ENCODE data around the gene GMDS.

GMDS gene

DNA sequence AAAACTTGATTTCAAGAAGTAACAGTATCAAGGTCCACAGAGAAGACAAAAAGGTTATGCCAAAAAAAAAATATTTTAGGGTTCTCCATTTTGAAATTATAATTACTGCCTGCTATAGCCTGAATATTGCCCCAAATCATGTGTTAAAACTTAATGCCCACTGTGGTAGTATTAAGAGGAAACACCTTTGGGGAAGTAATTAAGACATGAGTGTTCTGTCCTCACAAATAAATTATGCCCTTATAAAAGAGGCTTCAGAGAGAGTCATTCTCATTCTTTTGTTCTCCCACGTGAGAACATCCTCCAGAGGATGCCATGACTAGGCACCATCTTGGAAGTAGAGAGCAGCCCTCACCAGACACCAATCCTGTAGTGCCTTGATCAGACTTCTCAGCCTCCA, 66.2 kb downstream of the GMDS start:
- no peak for DNase-seq (ENCODE audit: low read depth, low spot score)

DNA sequence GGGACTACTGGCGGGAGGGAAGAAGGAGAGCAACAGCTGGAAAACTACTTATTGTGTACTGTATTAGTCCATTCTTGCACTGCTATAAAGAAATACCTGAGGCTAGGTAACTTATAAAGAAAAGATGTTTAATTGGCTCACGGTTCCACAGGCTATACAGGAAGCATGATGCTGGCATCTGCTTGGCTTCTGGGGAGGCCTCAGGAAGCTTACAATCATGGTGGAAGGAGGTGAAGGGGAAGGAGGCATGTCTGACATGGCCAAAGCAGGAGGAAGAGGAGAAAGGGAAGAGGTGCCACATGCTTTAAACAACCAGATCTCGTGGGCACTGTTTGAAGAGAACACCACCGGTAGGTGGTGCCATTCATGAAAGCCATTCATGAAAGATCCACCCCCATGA, 67.3 kb downstream of the GMDS start:
- DNase-seq (ENCODE audit: low read depth, low spot score), result no peak

DNA sequence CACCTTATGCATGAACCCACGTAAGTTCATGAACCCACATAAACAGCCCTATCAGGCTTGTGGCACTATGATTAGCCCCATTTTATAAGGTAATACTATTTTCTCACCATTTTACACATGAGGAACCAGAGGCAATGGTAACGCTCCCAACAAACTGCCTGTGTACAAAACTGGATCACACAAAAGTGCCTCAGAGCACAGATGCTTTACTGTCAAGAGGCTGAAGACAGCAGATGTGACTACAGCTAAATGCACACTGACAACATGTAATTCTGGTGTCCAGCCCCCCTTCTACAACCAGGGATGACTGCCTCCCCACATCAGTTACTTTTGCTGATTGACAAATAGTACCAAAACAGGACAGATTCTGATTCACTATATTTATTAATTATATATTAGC, 69.6 kb downstream of the GMDS start:
- DNase-seq (ENCODE audit: low read depth, low spot score), result no peak

DNA sequence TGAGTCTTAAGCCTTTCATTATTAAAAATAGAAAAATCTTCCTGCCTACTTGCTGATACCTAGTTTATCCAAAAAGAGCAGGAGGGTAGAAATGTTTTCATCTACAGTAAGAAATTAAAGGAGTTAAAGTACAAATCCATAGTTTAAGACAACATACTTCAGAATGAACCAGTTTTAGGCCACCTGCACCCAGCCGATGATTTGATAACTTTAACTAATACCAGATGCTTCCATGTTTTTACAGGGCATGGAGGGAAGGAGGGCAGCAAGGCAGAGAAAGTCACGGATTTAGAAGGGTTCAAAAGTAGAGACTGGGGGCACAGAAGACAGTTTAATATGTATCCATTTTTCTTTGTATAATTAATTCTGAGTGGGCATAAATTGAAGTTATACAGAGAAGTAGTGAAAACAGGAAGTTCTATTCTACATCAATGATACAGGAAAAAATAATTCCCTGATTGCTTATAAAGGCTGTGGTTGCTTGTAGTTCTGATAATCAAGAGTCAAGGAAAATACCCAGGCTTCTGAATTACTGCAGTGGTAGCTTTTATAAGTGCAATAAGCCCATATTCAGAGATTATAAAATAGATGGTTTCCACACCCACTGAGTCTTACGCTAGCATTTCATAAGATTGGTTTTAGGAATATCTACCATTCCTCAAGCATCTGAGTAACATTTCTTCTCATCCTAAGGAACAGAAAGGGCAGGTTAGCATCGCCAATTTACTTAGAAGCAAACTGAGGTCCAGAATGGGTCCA, 72.0 kb downstream of the GMDS start:
- no peak for DNase-seq (ENCODE audit: low read depth, low spot score)

DNA sequence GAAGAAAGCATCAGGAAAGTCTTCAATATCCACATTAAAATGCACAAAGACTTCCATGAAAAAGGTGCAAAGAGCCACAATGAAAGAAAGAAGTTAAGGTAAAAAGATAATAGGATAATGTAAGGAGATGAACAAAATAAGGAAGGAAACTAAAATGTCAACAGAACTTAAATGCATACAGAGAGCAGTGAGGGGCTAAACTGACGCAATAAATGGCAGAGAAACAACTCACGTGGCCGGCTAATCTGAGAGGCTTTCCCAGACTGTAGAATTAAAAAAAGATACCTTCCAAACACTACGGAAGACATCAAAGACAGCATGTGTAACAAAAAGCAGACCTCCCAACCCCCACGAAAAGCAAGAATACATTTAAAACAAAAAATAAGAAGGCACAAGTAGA, 73.7 kb downstream of the GMDS start:
- DNase-seq (ENCODE audit: low read depth, low spot score), result no peak

DNA sequence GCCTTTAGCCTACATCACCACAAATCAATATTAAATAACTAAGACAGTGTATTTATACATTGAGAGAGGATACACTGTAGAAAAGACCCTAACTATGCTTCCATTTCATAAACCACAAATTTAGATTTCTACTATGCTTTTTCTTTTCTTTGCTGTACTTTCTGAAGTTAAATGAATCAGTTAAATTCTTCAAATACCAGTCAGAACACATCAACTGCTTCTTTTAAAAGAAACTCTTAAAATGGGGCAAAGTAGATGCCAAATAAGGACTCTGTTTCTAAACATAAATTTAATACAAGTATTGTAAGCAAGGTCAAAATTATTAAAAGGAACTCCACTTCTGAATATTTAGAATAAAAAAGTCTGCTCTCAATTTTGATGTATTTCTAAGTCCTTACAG, 76.9 kb downstream of the GMDS start:
- DNase-seq (ENCODE audit: low read depth, low spot score), result peak; percentile 37

DNA sequence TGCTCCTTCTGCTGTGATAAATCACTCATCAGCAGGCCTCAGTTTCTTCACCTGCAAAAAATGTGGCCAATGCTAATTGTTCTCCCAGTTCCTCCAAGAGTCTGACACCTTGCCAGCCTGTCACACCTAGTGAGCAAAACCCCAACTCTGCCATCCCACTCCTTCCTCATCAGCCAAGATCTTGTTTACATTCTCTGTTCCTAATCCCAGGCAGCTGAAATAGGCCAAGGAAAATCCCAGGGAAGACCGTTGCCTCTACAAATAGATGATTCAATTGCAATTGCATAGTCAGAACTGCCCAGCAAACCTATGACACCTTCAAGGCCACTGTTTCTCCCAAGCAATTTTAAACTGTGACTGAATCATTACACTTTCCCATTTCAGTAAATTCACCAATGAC, 78.7 kb downstream of the GMDS start:
- peak; percentile 17 for DNase-seq (ENCODE audit: low read depth, low spot score)

DNA sequence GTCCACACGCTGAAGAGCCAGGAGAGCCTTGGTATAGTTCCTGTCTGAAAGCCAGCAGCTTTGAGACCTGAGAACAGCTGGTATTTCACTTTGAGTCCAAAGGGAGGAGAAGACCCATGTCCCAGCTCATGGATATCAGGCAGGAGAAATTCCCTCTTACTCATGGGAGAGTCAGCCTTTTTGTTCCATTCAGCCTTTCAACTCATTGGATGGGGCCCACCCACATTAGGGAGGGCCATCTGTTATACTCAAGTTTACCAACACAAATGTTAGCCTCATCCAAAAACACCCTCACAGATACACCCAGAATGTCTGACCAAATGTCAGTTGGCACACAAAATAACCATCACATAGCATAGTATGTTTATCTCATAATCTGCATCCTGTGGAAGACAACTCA, 80.1 kb downstream of the GMDS start:
- DNase-seq (ENCODE audit: low read depth, low spot score), result no peak

DNA sequence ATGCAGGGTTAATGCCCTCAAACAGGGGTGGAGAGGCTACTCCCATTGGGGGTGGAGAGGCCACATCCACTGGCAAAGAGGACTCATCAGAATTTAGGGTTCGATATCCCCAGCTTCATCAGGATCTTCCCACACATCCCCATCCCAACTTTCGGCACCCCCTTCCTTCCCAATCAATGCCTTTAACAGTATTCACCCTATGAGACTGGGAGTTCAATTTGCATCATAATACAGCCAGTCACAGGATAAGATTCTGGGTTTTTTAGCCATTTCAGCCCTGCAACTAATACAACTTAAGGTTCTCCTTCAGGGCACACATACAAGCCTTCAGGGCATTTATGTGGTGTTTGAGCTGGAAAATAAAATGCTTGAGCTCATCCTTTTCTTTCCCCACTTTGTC, 80.9 kb downstream of the GMDS start:
- no peak for DNase-seq (ENCODE audit: low read depth, low spot score)

DNA sequence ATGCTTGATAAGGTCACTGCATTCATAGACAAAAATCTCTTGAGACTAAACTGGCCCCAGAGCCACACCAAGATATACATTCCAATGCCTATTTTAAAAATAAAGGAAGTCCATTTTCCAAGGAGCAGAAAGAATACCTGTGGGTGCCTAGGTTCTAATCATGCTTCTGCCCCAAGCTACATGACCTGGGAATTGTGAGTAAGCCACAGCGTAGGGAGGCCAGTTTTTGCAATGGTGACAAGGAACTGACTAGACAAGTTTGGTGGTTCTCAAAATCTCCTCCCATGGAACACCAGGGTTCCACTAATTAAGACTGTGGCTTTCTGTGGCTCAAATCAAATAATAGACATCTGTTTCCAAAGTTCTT, 83.3 kb downstream of the GMDS start:
- DNase-seq (ENCODE audit: low read depth, low spot score), result peak; percentile 17

DNA sequence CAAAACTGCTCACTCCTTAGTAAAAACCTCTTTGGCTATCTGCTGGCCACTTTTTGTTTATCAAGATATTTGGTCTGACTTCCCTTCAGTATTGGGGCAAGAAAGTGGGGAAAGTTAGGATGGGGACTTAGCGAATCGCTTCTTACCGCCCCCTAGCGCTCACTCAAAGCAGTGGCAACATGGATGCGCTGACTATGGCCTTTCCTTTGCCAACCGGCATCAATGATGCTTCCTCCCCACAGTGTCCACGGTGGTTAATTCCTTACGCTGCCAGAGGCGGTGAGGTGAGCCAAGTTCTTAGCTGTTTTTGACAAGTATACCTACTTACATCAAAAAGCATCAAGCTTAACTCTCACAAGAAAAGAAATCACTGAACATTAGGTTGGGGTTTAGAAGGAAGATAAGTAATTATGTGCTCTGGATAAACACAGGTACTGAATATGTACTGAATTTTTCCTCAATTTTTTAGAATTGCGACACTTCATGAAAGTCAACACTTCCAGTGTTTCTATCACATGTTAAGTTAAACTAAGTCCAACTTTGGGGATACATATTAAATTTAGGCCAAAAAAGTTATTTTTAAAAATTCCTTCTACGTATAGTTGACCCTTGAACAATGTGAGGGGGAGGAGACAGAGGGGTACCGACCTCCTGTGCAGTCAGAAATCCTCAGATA, 86.7 kb downstream of the GMDS start:
- DNase-seq (ENCODE audit: low read depth, low spot score), result peak; percentile 42

DNA sequence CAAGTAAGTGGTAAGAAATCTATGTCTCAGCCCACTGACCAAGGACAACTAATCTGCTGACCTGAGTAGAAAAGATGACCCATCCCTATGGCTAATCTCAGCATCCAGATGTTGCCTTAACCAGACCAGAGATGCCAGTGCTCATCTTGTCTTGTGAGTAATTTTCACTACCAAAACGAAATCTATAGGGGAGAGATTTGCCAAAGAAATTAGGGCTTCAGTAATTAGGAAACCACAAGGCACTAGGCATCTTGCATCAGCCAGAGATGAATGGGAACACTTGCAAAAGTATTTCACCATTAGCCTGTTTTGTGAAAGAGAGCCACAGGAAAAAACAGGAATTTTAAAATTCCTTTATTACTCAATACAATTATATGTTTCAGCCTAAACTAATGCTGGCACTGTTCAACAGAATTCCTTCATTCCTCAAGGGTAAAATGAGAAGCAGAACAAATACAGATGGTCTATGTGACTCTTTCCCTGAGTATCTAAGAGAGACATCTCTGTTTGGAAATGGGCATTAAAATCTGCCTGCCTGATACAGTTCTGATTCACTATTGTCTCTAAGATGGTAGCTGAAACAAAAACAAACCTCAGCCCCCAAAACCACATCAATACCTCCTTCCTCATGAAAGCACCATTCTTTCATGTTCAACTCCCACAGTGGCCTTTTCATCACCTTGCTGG, 87.8 kb downstream of the GMDS start:
- peak; percentile 76 for DNase-seq (ENCODE audit: low read depth, low spot score)

DNA sequence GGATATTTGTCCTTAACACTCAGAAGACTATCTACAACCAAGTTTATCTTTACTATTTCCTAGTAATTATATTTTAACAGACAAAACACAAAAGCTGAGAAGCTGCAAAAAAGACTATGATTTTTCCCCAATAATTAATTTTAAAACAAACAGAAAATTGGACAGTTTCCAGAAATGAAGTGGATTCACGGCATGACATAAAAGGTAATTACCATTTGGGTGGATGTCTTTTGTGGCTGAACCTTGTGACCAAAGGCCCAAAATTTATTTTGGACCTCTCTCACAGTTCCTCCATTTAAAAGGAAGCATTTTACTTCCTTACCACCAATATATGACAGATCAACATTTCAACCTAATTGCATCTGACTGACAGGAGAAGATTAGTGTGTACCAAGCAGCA, 90.2 kb downstream of the GMDS start:
- no peak for DNase-seq (ENCODE audit: low read depth, low spot score)

DNA sequence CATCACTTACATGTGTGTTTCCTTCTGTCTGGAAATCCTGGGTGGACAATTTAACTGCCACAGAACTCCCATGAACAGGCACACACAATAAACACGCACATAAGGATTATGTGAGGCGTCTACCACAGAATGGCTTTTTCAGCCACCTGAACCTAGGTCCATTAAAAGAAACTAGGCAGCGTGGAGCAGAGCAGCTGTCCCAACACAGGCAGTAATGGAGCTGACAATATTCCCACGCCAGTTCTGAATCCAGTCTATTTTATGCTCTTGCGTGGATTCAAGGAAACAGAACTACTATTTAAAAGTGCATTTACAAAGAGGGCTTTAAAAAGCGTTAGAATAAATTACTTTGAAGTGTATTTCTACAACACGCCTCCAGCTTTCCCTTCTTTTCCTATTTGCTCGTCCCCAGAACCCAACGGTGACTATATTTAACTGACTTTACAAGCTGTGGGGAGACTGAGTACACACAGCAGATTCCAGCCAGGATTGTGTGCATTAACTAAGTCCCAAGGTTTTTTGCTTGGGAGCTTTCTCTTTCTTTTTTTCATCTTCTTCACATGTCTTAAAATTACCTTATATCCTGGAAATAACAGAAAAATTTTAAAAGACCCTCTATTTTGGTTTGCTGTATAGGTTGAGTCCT, 95.9 kb downstream of the GMDS start:
- DNase-seq (ENCODE audit: low read depth, low spot score), result no peak

DNA sequence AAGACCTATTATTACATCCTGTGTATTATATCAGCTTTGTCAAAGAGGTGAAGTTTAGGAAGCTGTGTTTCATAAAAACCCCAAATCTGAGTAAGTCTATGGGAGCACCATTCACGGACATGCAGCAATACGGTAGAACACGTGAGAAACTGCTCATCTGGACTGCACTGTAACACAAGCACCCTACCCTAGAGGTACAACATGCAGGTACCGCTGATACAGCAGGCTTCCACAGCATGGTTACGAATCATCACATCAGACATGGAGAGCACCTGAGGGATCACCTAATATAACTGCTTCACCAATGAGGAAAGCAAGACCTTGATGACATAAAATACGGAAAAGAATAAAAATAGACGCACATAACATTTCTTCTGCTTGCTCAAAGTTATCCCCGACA, 96.7 kb downstream of the GMDS start:
- no peak for DNase-seq (ENCODE audit: low read depth, low spot score)

DNA sequence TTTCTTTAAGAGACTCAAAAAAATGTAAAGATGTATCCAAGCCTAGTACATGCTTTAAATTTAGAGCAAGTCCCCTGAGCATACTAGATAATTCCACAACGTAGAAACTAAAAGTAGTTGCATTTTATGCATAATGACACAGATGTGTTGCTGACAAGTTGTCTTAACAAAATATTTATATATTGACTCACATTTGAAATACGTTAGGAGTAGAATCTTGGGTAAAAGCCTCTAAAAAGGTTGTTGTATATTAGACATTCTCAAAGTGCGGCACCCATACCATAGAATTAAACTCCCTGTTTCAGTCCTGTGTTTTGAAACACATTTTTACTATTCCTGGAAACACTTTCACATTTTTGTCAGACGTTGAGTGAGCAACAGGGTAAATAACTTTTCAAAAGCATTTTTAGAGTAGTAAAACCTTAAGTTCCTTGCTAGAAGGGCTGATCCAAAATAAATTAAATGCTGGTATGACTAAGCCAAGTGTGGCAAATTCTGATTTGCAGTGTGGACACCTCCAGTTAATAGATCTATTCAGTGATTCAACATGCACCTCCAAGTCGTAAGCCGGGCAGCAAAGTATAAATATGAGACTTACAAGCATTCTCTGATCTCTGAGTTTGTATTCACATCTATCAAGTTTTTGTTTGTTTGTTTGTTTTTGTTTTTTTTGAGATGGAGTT, 97.5 kb downstream of the GMDS start:
- no peak for DNase-seq (ENCODE audit: low read depth, low spot score)

DNA sequence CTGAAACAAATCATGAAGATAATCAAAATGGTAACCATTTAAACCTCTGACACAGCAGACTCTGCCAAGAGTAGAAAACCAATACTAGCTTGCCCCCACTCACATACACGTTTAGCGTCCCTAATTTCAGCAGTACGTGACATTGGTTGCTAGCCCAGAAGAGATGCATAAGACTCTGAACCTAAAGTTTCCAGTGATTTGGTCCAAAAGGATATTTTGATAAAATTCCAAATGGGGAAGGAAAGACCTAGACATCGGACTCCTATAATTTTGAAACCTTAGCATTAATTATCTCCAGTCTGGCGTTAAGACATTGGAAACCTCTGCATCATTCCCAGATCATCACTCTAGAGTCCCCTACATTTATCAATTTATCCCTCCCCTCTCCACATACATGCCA, 98.1 kb downstream of the GMDS start:
- DNase-seq (ENCODE audit: low read depth, low spot score), result no peak

DNA sequence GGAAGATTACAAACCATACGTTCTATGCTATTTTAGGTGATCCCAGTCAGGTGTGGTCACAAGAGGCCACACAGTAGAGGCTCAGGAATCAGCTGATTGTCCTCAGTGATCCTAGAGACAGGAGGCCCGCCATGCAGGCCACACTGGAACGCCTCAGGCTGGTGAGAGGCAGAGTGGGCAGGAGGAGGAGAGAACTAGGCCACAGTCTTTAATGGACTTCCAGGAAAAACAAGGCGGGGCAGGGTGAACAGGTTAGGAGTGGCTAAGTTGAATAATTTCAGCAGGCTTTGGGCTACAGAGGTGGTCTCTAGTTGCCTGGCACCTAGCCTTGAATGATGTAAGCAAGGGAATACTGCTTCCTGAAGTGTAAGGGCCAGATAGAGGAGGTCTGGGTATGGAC, 101.2 kb downstream of the GMDS start:
- no peak for DNase-seq (ENCODE audit: low read depth, low spot score)

DNA sequence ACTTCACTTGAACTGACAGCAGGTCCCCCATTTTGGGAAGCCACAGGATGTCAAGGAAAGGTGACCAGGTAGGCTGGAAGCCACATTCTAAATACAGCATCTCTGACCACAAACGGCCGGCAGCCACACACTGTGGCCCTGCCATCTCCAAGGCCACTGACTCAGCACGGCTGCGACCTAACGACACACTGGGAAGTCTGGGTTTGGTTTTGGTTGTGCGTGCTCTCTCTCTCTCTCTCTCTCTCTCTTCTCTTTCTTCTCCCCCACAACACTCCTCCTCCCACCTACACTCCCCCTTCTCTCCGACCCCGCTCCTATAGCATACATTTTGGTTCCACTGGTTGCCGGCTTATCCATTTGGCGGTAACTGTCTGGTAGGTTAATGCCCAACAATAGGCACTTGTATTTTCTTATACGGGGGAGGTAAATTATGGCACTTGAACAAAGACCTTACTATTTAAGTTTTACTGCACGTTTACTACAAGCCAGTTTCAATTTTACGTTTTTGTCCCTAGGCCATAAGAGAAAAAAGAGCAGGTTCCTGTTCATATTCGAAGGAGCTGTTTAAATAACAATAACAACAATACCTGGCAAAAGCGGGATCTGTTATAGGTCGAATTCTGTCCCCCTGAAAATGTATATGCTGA, 103.6 kb downstream of the GMDS start:
- no peak for DNase-seq (ENCODE audit: low read depth, low spot score)

DNA sequence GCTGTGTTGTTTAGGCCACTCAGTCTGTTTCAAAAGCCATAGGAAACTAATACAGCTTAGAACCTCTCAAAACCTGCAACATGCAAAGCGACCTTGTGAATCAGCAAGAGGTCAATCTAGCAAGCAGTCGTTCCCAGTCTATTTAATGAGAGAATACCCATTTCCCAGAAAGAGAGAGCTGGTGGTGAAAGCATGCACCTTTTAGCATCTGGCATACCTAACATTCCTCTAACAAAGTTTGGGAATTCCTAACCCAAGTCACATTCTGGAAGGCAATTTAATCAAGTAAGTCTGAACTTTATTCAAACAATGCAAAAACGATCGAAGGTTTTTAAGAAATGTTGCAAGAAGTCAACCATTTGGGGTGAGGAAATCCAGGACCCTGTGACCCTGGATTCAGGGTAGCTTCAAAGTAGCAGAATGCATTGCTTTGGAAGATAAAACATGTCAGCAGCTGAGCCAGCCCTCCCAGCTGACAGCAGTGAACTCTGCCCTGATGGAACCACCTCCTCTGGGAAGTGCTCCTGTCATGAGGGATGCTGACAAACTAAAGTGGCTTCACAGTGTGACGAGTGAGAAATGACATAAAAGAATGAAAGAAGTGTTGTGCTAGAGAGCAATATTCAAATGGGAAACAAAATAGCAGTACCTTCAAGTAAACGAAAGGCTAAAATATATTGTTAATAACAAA, 104.8 kb downstream of the GMDS start:
- DNase-seq (ENCODE audit: low read depth, low spot score), result no peak

DNA sequence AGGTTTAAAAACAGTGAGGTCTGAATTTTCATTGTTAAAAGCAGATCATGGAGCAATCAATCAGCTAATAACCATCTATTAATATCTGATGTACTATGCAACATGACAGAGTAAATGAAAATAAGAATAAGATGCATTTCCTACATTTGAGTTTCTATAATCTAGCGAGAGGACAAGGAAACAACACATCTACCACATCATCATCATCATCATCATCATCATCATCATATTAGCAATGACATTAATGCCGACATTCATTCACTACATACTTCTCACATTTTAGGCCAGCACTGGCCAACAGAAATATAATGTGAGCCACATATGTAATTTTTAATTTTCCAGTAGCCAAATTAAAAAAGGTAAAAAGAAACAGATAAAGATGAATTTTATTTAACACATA, 110.0 kb downstream of the GMDS start:
- no peak for DNase-seq (ENCODE audit: low read depth, low spot score)

All from astrocyte of the hippocampus (primary cell).